ENCODE data around the gene IFT122. TPM values are rescaled to one million over a fixed set of nuclear protein-coding genes. Genes with fewer than 3 reads are reported as not detected.
"Not testable (repeated sequence)": the region's sequence is repeated elsewhere in the genome, so short reads cannot be mapped to it uniquely, and the experiment has no call there.

Gene IFT122
- total RNA-seq, 2 experiments from 2014 or later = 22.7 to 26.7 TPM

DNA sequence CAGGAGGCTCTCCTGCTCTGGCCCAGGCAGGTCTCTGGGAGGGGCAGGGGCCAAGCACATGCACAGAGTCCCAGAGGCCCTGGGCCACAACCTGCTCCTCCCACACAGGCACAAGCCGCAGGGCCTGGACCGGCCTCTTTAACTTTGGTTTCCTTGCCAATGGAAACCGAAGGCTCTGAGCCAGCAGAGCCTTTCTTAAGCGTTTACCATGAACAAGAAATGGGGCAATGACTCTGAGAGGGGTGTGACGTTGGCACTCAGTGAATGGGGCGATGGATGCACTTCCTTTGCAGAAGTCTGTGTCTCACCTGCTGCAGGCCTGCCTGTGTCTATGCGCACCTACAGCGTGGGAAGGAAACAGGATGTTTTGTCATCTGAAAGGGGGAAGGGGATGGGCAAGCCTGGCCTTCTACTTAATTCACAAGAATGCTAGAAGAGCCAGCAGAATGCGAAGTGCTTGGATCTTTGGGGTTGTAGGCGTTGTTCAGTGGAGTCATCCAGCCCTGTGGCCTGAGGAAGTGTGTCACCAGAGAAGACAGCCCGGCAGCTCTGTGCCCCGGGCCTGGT is 41.8 kb downstream of the IFT122 start:
- Mint-ChIP-seq H3K4me1 (ENCODE audit: low read depth) (peaks cover 22% of the 10 kb centered on the region), H3K9me3 (no peaks in the 10 kb centered on the region), H3K4me3 (peak overlapping the region; percentile 11), H3K27me3 (no peaks in the 10 kb centered on the region), H3K36me3 (ENCODE audit: low read depth) (peaks cover 51% of the 10 kb centered on the region), H3K27ac (peak overlapping the region; percentile 86)
- TF ChIP-seq, protein P1, sequence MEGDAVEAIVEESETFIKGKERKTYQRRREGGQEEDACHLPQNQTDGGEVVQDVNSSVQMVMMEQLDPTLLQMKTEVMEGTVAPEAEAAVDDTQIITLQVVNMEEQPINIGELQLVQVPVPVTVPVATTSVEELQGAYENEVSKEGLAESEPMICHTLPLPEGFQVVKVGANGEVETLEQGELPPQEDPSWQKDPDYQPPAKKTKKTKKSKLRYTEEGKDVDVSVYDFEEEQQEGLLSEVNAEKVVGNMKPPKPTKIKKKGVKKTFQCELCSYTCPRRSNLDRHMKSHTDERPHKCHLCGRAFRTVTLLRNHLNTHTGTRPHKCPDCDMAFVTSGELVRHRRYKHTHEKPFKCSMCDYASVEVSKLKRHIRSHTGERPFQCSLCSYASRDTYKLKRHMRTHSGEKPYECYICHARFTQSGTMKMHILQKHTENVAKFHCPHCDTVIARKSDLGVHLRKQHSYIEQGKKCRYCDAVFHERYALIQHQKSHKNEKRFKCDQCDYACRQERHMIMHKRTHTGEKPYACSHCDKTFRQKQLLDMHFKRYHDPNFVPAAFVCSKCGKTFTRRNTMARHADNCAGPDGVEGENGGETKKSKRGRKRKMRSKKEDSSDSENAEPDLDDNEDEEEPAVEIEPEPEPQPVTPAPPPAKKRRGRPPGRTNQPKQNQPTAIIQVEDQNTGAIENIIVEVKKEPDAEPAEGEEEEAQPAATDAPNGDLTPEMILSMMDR (IDR thresholded peaks at IDR 0.05) = no peak
- H3K27ac ChIP-seq (ENCODE audit: low read depth in 1 of 2, low read length in 2 of 2) = peak overlapping the region; percentile 60 to 80
- intact Hi-C loops (cut with DNase I, micrococcal nuclease) = loop anchor here (1.0 to 5.0 kb wide), 2 partner anchors 40 to 42 kb away; partner anchors contain the start of gene IFT122 (in 2 of the 2)
- peaks cover 10% of the 10 kb centered on the region for H3K36me3 ChIP-seq (ENCODE audit: insufficient read depth, low read length)
- no peaks in the 10 kb centered on the region for H3K9me3 ChIP-seq (ENCODE audit: control insufficient read depth in 1 of 2, insufficient read depth in 1 of 2, low read length in 2 of 2)
- ChIA-PET CTCF (no interaction called here), POLR2A (interaction anchor here (3.4 kb wide), 1 partner anchor 41 kb away, joined by 18 read pairs; the partner anchor contains the start of genes IFT122 and MBD4)
- peaks cover 15% of the 10 kb centered on the region for H3K4me1 ChIP-seq (ENCODE audit: insufficient read depth, low read length)
- peak; percentile 98 for ATAC-seq (ENCODE audit: poor library complexity)
- H3K27me3 ChIP-seq (ENCODE audit: control insufficient read depth in 1 of 2, insufficient read depth in 2 of 2, low read length in 2 of 2) = no peaks in the 10 kb centered on the region
- peak; percentile 40 to 84 (median 56) for DNase-seq
- H3K4me3 ChIP-seq (ENCODE audit: low read length) = no peak overlapping the region

DNA sequence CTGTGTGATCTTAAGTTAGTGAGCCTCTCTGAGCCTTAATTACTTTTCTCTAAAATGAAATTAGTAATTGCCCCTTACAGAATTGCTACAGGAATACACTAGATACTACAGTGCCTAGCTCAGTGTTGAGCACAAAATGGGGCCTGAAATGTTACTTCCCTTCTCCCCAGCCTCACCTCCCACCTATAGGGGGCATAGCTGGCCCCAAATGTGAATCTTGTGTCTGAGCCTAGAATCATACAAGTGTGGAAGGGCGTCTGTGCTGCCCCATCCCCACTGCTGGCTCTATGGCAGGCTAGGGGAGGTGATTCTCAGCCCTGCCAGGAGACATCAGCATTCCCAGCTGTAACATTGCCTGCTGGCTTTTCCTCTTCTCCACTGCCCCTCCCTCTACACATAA is 42.7 kb downstream of the IFT122 start:
- peak overlapping the region in 1 of 2 donors; percentile 80 for H3K27ac ChIP-seq (ENCODE audit: low read depth in 1 of 2, low read length in 2 of 2)
- H3K27me3 ChIP-seq (ENCODE audit: control insufficient read depth in 1 of 2, insufficient read depth in 2 of 2, low read length in 2 of 2) = no peaks in the 10 kb centered on the region
- H3K27me3 Mint-ChIP-seq = no peaks in the 10 kb centered on the region
- H3K36me3 ChIP-seq (ENCODE audit: insufficient read depth, low read length) = peaks cover 8% of the 10 kb centered on the region
- intact Hi-C loops (cut with DNase I, micrococcal nuclease) = loop anchor here (1.0 to 5.0 kb wide), 2 partner anchors 40 to 42 kb away; partner anchors contain the start of gene IFT122 (in 2 of the 2)
- H3K4me1 Mint-ChIP-seq (ENCODE audit: low read depth) = peaks cover 22% of the 10 kb centered on the region
- H3K4me3 ChIP-seq (ENCODE audit: low read length) = no peak overlapping the region
- DNase-seq (no peak), ATAC-seq (ENCODE audit: poor library complexity) (no peak)
- H3K4me3 Mint-ChIP-seq = no peak overlapping the region
- TF ChIP-seq, protein P1 (IDR thresholded peaks at IDR 0.05) = no peak
- peaks cover 15% of the 10 kb centered on the region for H3K4me1 ChIP-seq (ENCODE audit: insufficient read depth, low read length)
- CTCF ChIA-PET = no interaction called here
- peak overlapping the region; percentile 69 for H3K27ac Mint-ChIP-seq
- POLR2A ChIA-PET = interaction anchor here (3.4 kb wide), 1 partner anchor 42 kb away, joined by 18 read pairs; the partner anchor contains the start of genes IFT122 and MBD4
- no peaks in the 10 kb centered on the region for H3K9me3 Mint-ChIP-seq
- H3K9me3 ChIP-seq (ENCODE audit: control insufficient read depth in 1 of 2, insufficient read depth in 1 of 2, low read length in 2 of 2) = no peaks in the 10 kb centered on the region
- H3K36me3 Mint-ChIP-seq (ENCODE audit: low read depth) = peaks cover 42% of the 10 kb centered on the region

GRCh38 chr3:129483870-129484269 is 43.8 kb downstream of the IFT122 start:
- intact Hi-C loops (cut with DNase I, micrococcal nuclease) = loop anchor here in 1 of 2 experiments (5.0 kb wide), 1 partner anchor 42 kb away; the partner anchor contains the start of gene IFT122
- H3K27ac ChIP-seq (ENCODE audit: low read depth in 1 of 2, low read length in 2 of 2) = no peak overlapping the region
- H3K36me3 ChIP-seq (ENCODE audit: insufficient read depth, low read length) = no peaks in the 10 kb centered on the region
- no peak overlapping the region for H3K27ac Mint-ChIP-seq
- ATAC-seq (ENCODE audit: poor library complexity) = no peak
- no peak overlapping the region for H3K4me3 ChIP-seq (ENCODE audit: low read length)
- ChIA-PET CTCF (no interaction called here), POLR2A (no interaction called here)
- H3K27me3 Mint-ChIP-seq = no peaks in the 10 kb centered on the region
- H3K4me3 Mint-ChIP-seq = no peak overlapping the region
- peaks cover 37% of the 10 kb centered on the region for H3K36me3 Mint-ChIP-seq (ENCODE audit: low read depth)
- H3K9me3 ChIP-seq (ENCODE audit: control insufficient read depth in 1 of 2, insufficient read depth in 1 of 2, low read length in 2 of 2) = no peaks in the 10 kb centered on the region
- peaks cover 15% of the 10 kb centered on the region for H3K4me1 ChIP-seq (ENCODE audit: insufficient read depth, low read length)
- peaks cover 22% of the 10 kb centered on the region for H3K4me1 Mint-ChIP-seq (ENCODE audit: low read depth)
- no peaks in the 10 kb centered on the region for H3K9me3 Mint-ChIP-seq
- H3K27me3 ChIP-seq (ENCODE audit: control insufficient read depth in 1 of 2, insufficient read depth in 2 of 2, low read length in 2 of 2) = no peaks in the 10 kb centered on the region
- TF ChIP-seq, protein P1 (IDR thresholded peaks at IDR 0.05) = no peak
- no peak for DNase-seq

DNA sequence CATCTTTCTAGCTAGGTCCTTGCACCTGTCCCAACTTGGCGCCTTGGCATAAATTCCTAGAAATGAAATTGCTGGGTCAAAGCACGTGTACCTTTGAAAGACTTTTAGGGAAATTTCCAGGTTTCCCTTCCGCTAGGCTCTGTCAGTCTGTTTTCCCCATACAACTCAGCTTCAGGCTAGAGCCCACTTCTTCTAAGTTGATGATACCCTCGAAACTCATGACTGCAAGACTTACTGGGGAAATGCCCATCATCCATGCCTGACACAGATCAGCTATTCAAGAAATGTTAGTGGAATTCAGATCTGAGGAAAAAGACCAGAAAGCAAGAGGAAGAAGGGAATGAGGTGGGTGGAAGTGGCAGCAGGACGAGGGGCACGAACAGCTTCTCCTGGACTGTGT is 45.1 kb downstream of the IFT122 start:
- ATAC-seq (ENCODE audit: poor library complexity); H3K27me3 ChIP-seq (ENCODE audit: control insufficient read depth in 1 of 2, insufficient read depth in 2 of 2, low read length in 2 of 2); H3K27me3 Mint-ChIP-seq; H3K36me3 ChIP-seq (ENCODE audit: insufficient read depth, low read length); POLR2A ChIA-PET; H3K9me3 Mint-ChIP-seq; H3K4me3 ChIP-seq (ENCODE audit: low read length); H3K9me3 ChIP-seq (ENCODE audit: control insufficient read depth in 1 of 2, insufficient read depth in 1 of 2, low read length in 2 of 2); intact Hi-C loops (cut with DNase I, micrococcal nuclease); H3K27ac ChIP-seq (ENCODE audit: low read depth in 1 of 2, low read length in 2 of 2); H3K4me3 Mint-ChIP-seq; DNase-seq: not testable (repeated sequence)
- Mint-ChIP-seq H3K27ac (peak overlapping the region; percentile 8), H3K4me1 (ENCODE audit: low read depth) (peaks cover 19% of the 10 kb centered on the region), H3K36me3 (ENCODE audit: low read depth) (peaks cover 35% of the 10 kb centered on the region)
- H3K4me1 ChIP-seq (ENCODE audit: insufficient read depth, low read length) = peaks cover 17% of the 10 kb centered on the region
- CTCF ChIA-PET = interaction anchor here (0.6 kb wide), 1 partner anchor 24 kb away, joined by 3 read pairs; no protein-coding TSS in a partner anchor
